Vagina (tissue), 2 donors: ENCODE measurements around the gene SNRPA1. TPM values are rescaled to one million over a fixed set of nuclear protein-coding genes. Genes with fewer than 3 reads are reported as not detected.
A peak's percentile ranks its signal among the peaks of the same experiment; 100 is the strongest.

ENCODE experiments used
- DNase-seq, 2 donors: peaks; one replicate each; pipeline ENCODE4 v3.0.0-alpha.2; 2017; ENCODE audit errors: extremely low spot score in 2 of 2
- H3K27ac ChIP-seq: fragments of 200-600 bp; sonication (generic); one replicate; pipeline ENCODE4 v1.5.1; 2019
- H3K27me3 ChIP-seq: fragments of 200-600 bp; sonication (generic); one replicate; pipeline ENCODE4 v1.5.1; 2019
- H3K36me3 ChIP-seq, 2 donors: fragments of 200-600 bp; sonication (generic); one replicate each; pipeline ENCODE4 v1.5.1; 2017 to 2019
- H3K4me1 ChIP-seq: fragments of 200-600 bp; sonication (generic); one replicate; pipeline ENCODE4 v1.5.1; 2019
- H3K4me3 ChIP-seq, 2 donors: fragments of 200-600 bp; sonication (generic); 1 replicate in 1 of 2; 2 replicates in 1 of 2; pipeline ENCODE4 v1.5.1; 2016 to 2019
- H3K9me3 ChIP-seq: fragments of 200-600 bp; sonication (generic); one replicate; pipeline ENCODE4 v1.5.1; 2019
- POLR2A ChIP-seq, 2 donors: fragments of 450-650 bp; IDR thresholded peaks; one replicate each; pipeline ENCODE4 v1.6.1; 2017; ENCODE audit warnings: antibody characterized with exemption in 2 of 2, mild to moderate bottlenecking in 2 of 2, moderate library complexity in 2 of 2
- POLR2AphosphoS5 ChIP-seq, 2 donors: sonication (generic); formaldehyde crosslinking; IDR thresholded peaks; one replicate each; pipeline ENCODE4 v1.9.0; 2017; ENCODE audit warnings: antibody characterized with exemption in 2 of 2, mild to moderate bottlenecking in 2 of 2, low read depth in 1 of 2; ENCODE audit not compliant: insufficient read depth in 1 of 2
- intact Hi-C: fragments of 100-400 bp; cut with DNase I; formaldehyde crosslinking; loops from one replicate; pipeline ENCODE4 v1.15.1; 2023
- total RNA-seq: library from RNA; depleted of rRNA; stranded (reverse); fragments of >200 nt; gene quantifications from one replicate; pipeline ENCODE4 v1.2.3, GENCODE V29; 2016
- TF ChIP-seq, protein P1 (sequence below), 3 experiments: fragments of 450-650 bp in 2 of 3; fragments of 200-600 bp in 1 of 3; sonication (generic) in 1 of 3; IDR thresholded peaks; one replicate each; pipeline ENCODE4 v1.5.1; 2017 to 2019; ENCODE audit warnings: antibody characterized with exemption in 3 of 3, mild to moderate bottlenecking in 2 of 3, moderate library complexity in 2 of 3

The SNRPA1 gene
- total RNA-seq, 1 donor from 2014 or later = 30.7 TPM

DNA sequence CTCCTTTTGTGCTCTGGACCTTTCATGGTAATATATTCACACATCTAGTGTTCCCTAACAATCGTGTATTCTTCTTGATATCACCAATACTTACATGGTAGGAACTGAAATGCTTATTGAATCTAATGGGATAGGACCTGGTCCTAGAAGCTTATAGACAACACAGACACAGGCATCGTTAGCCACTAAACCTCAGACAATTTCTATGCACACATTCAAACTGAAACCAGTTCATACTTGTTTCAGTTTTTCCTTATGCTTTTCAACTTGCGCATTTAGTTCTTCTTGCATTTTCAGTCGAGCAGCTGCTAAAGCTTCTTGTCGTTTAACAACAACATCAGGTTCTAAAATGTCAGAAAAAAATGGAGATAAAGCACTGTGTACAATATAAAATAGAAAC lies 20.0 kb downstream of the SNRPA1 start:
- intact Hi-C loops = no loop called here
- Histone ChIP-seq H3K36me3 (peaks cover 4 to 51% of the 10 kb centered on the region in 2 donors), H3K27me3 (no peaks in the 10 kb centered on the region), H3K4me1 (peaks cover 19% of the 10 kb centered on the region), H3K27ac (no peak overlapping the region), H3K9me3 (no peaks in the 10 kb centered on the region), H3K4me3 (no peak overlapping the region)
- TF ChIP-seq POLR2AphosphoS5 (IDR thresholded peaks at IDR 0.05; ENCODE audit: insufficient read depth in 1 of 2, low read depth in 1 of 2) (no peak), POLR2A (IDR thresholded peaks at IDR 0.05) (no peak)
- TF ChIP-seq, protein P1, sequence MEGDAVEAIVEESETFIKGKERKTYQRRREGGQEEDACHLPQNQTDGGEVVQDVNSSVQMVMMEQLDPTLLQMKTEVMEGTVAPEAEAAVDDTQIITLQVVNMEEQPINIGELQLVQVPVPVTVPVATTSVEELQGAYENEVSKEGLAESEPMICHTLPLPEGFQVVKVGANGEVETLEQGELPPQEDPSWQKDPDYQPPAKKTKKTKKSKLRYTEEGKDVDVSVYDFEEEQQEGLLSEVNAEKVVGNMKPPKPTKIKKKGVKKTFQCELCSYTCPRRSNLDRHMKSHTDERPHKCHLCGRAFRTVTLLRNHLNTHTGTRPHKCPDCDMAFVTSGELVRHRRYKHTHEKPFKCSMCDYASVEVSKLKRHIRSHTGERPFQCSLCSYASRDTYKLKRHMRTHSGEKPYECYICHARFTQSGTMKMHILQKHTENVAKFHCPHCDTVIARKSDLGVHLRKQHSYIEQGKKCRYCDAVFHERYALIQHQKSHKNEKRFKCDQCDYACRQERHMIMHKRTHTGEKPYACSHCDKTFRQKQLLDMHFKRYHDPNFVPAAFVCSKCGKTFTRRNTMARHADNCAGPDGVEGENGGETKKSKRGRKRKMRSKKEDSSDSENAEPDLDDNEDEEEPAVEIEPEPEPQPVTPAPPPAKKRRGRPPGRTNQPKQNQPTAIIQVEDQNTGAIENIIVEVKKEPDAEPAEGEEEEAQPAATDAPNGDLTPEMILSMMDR (IDR thresholded peaks at IDR 0.05) = no peak
- DNase-seq = no peak

DNA sequence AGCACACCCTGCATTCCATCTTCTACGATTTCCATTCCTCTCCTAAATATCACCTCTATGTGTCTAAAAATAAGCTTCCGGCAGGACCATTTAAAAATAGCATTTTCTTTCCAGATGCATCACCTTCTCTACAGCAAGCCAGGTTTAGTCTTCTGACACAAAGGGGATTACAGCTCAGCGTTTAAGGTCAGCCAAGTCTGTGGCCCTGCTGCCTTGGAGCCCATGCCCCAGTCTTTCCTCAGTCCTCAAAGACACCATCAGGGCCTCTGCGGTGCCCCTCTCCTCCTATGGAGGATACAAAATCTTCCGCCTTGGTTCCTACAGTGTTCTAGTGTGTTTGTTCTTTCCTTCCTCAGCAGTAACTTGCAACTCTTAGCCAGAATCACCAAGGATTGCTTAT lies 21.5 kb downstream of the SNRPA1 start:
- Histone ChIP-seq H3K27me3 (no peaks in the 10 kb centered on the region), H3K4me1 (peaks cover 19% of the 10 kb centered on the region), H3K9me3 (no peaks in the 10 kb centered on the region), H3K4me3 (no peak overlapping the region), H3K36me3 (peaks cover 4 to 56% of the 10 kb centered on the region in 2 donors), H3K27ac (no peak overlapping the region)
- DNase-seq = peak in 1 of 2 donors; percentile 34
- no peak for TF ChIP-seq POLR2AphosphoS5 (IDR thresholded peaks at IDR 0.05; ENCODE audit: insufficient read depth in 1 of 2, low read depth in 1 of 2)
- TF ChIP-seq, protein P1 (IDR thresholded peaks at IDR 0.05) = no peak
- no peak for TF ChIP-seq POLR2A (IDR thresholded peaks at IDR 0.05)
- intact Hi-C loops = no loop called here

DNA sequence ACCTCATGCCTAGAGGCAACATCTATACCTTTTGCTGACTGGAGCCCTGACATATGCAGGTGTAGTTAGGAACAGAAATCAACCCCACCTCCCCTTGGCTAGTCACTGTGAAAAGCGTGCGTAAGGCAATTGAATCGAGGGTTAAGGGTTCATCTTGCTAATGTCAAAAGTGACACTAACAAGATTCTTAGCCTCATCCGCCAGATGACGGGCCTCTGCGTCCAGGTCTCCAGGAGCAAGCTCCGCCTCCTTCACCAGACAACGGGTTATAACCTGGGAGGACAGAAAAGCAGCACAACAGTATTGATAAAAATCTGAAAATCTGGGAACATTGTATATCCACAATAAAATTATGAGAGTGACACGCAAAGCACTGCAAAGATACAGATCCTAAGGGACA lies 22.5 kb downstream of the SNRPA1 start:
- Histone ChIP-seq H3K27ac (no peak overlapping the region), H3K4me1 (peaks cover 17% of the 10 kb centered on the region), H3K4me3 (no peak overlapping the region), H3K27me3 (no peaks in the 10 kb centered on the region), H3K36me3 (peaks cover 4 to 56% of the 10 kb centered on the region in 2 donors), H3K9me3 (no peaks in the 10 kb centered on the region)
- intact Hi-C loops = no loop called here
- TF ChIP-seq POLR2A (IDR thresholded peaks at IDR 0.05) = no peak
- no peak for DNase-seq

DNA sequence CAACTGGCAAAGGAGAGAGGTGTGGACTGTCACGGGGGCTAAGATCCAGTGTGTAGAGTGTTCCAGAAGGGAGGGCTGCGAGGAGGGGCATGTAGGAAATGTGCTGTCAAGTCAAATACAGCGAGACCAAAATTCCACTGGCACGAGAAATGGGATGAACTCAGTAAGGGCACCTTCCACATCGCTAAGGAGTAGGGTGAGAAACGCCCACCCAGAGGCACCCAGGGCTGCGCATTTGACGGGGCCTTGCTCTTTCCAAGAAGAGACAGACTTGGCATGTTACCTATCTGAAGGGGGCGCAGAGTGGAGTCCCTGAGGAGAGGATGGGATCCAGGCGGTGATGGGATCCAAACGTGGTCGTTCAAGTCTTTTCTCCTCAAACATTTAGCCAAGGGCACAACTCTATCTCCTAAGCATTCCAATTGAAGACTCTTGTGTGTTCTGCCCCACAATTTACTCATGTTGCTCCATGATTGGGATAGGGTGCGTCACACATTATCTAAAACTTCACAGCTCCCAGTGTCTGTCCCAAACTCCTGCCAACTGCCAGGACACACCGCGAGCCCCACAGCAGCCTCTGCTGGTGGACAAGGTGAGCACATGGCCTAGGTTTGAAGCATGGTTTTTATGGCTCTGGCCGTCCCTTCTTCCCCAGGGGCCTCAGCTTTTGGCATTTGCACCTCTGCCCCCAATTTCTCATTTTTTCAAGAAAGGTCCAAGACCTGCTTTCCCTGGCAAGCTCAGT lies 25.4 kb downstream of the SNRPA1 start:
- H3K36me3 ChIP-seq = peaks cover 4 to 52% of the 10 kb centered on the region in 2 donors
- H3K27ac ChIP-seq = no peak overlapping the region
- intact Hi-C loops = no loop called here
- TF ChIP-seq, protein P1 (IDR thresholded peaks at IDR 0.05) = no peak
- TF ChIP-seq POLR2A (IDR thresholded peaks at IDR 0.05) (no peak), POLR2AphosphoS5 (IDR thresholded peaks at IDR 0.05; ENCODE audit: insufficient read depth in 1 of 2, low read depth in 1 of 2) (no peak)
- no peaks in the 10 kb centered on the region for H3K9me3 ChIP-seq
- no peak overlapping the region for H3K4me3 ChIP-seq
- no peaks in the 10 kb centered on the region for H3K27me3 ChIP-seq
- no peak for DNase-seq
- peaks cover 14% of the 10 kb centered on the region for H3K4me1 ChIP-seq

DNA sequence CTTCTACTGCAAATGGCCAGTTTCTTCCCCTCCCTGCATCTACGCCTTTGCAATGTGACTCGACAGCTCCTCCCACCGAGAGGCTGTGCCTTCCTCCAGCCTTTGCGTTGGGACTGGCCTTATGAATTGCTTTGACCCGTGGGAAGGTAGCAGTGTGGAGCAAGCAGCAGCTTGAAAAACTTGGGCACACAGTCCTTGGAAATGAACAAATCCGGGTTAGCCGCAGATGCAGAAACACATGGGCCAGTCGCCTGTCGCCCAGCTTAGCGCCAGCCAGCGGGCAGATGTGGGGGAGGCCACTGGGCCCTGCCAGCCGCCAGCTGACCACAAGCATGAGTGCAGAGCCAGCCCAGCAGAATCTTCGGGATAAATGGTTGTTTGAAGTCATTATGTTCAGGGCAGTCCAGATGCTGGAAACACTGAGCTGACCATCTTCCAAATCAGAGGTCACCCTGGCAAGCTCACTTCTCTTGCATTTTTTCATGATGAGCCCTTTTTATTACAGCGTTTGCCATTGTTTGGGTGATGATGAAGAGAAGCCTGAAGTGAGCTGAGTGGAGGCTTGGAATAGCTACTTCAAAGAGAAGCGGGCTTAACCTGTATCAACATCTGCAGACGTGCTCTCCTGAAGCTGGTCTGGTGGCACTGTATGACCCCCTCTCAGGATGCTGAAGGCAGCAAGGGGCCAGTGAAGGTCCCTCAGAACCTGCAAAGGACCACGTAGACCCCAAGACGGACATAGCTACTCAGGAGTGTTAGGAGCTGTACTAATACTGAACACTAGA lies 27.5 kb downstream of the SNRPA1 start:
- peaks cover 4 to 31% of the 10 kb centered on the region in 2 donors for H3K36me3 ChIP-seq
- TF ChIP-seq POLR2A (IDR thresholded peaks at IDR 0.05) (no peak), POLR2AphosphoS5 (IDR thresholded peaks at IDR 0.05; ENCODE audit: insufficient read depth in 1 of 2, low read depth in 1 of 2) (peak in 1 of 2 donors; percentile 70)
- TF ChIP-seq, protein P1 (IDR thresholded peaks at IDR 0.05) = no peak
- no peak for DNase-seq
- H3K27me3 ChIP-seq = no peaks in the 10 kb centered on the region
- no peaks in the 10 kb centered on the region for H3K9me3 ChIP-seq
- intact Hi-C loops = no loop called here
- H3K4me1 ChIP-seq = peaks cover 14% of the 10 kb centered on the region
- H3K27ac ChIP-seq = peak overlapping the region; percentile 62
- H3K4me3 ChIP-seq = peak overlapping the region in 1 of 2 donors; percentile 16
